IMR-90 (cell line): Measurements from ENCODE around the gene GSTO1. TPM values are rescaled to one million over a fixed set of nuclear protein-coding genes. Genes with fewer than 3 reads are reported as not detected.

Source experiments
- ATAC-seq: fragments of 200-7000 bp; cut with Tn5 transposase; 2 replicates; pipeline ENCODE4 v1.9.1; 2020; ENCODE audit warnings: low read depth, mild to moderate bottlenecking, moderate library complexity
- BruUV-seq: library from RNA; stranded (reverse); fragments of 400-500 nt; replicated peaks from 2 replicates; lab custom pipeline; 2021; lab: Mats Ljungman, UMichigan
- CTCF ChIA-PET: fragments of 300-600 bp; formaldehyde crosslinking; extraction: SDS; loops from one replicate; lab custom pipeline; 2021; ENCODE audit warnings: antibody characterized with exemption; lab: Yijun Ruan, JAX
- POLR2A ChIA-PET: fragments of 300-600 bp; sonication (Branson Sonifier 250); formaldehyde crosslinking; loops from one replicate; lab custom pipeline; 2022; ENCODE audit warnings: antibody characterized with exemption; ENCODE audit not compliant: unreplicated experiment; lab: Charles Lee
- DNase-seq: peaks from one replicate; pipeline ENCODE4 v3.0.0; 2013
- H2AFZ ChIP-seq: replicated peaks from 2 replicates; pipeline ENCODE3; 2013; ENCODE audit warnings: low read length, mild to moderate bottlenecking; ENCODE audit not compliant: poor library complexity
- H2AK5ac ChIP-seq: 2 replicates; pipeline ENCODE4 v1.6.1; 2013; ENCODE audit warnings: low read depth, low read length, inconsistent platforms
- H2AK9ac ChIP-seq: replicated peaks from 2 replicates; pipeline ENCODE3; 2013; ENCODE audit warnings: mild to moderate bottlenecking, low read depth, low read length, moderate library complexity; ENCODE audit not compliant: poor library complexity
- H2BK120ac ChIP-seq: 2 replicates; pipeline ENCODE4 v1.6.1; 2013; ENCODE audit warnings: low read depth, low read length, inconsistent platforms
- H2BK15ac ChIP-seq: 3 replicates; pipeline ENCODE4 v1.6.1; 2013; ENCODE audit warnings: low read depth, low read length, inconsistent platforms
- H2BK20ac ChIP-seq: 2 replicates; pipeline ENCODE4 v1.6.1; 2013; ENCODE audit warnings: low read depth, mild to moderate bottlenecking, inconsistent platforms, low read length, moderate library complexity
- H2BK5ac ChIP-seq: 2 replicates; pipeline ENCODE4 v1.6.1; 2013; ENCODE audit warnings: mild to moderate bottlenecking, low read depth, low read length, inconsistent platforms; ENCODE audit not compliant: poor library complexity, severe bottlenecking
- H3K14ac ChIP-seq: replicated peaks from 2 replicates; pipeline ENCODE4 v1.6.1; 2013; ENCODE audit warnings: low read depth, low read length, inconsistent platforms
- H3K18ac ChIP-seq: 2 replicates; pipeline ENCODE4 v1.6.1; 2013; ENCODE audit warnings: low read depth, low read length, control low read depth
- H3K23ac ChIP-seq: 2 replicates; pipeline ENCODE4 v1.6.1; 2013; ENCODE audit warnings: low read depth, low read length, inconsistent platforms
- H3K27ac ChIP-seq: 2 replicates; pipeline ENCODE4 v1.5.1; 2013; ENCODE audit warnings: mild to moderate bottlenecking, control low read depth, low read length; ENCODE audit not compliant: insufficient read depth
- H3K27me3 ChIP-seq: 2 replicates; pipeline ENCODE4 v1.6.1; 2013; ENCODE audit warnings: low read length; ENCODE audit not compliant: control insufficient read depth, insufficient read depth
- H3K36me3 ChIP-seq: 2 replicates; pipeline ENCODE4 v1.6.1; 2013; ENCODE audit warnings: low read length, mixed read lengths; ENCODE audit not compliant: control insufficient read depth, insufficient read depth
- H3K4ac ChIP-seq: 2 replicates; pipeline ENCODE4 v1.6.1; 2013; ENCODE audit warnings: low read depth, low read length, inconsistent platforms
- H3K4me1 ChIP-seq: 2 replicates; pipeline ENCODE4 v1.6.1; 2013; ENCODE audit warnings: low read length, mixed read lengths; ENCODE audit not compliant: control insufficient read depth, insufficient read depth
- H3K4me2 ChIP-seq: 2 replicates; pipeline ENCODE4 v1.6.1; 2013; ENCODE audit warnings: low read depth, mild to moderate bottlenecking, control low read depth, low read length, moderate library complexity
- H3K4me3 ChIP-seq: 2 replicates; pipeline ENCODE4 v1.5.1; 2013; ENCODE audit warnings: low read depth, mild to moderate bottlenecking, control low read depth, low read length, moderate library complexity; ENCODE audit not compliant: insufficient read depth
- H3K56ac ChIP-seq: 2 replicates; pipeline ENCODE4 v1.6.1; 2013; ENCODE audit warnings: low read length, inconsistent platforms; ENCODE audit not compliant: insufficient read depth; ENCODE audit errors: extremely low read depth
- H3K79me1 ChIP-seq, 2 experiments: 2 replicates each; pipeline ENCODE4 v1.6.1; 2013; ENCODE audit warnings: low read length in 2 of 2, inconsistent platforms in 1 of 2, low read depth in 1 of 2
- H3K9ac ChIP-seq: 2 replicates; pipeline ENCODE4 v1.6.1; 2013; ENCODE audit warnings: low read depth, low read length, control low read depth
- H3K9me1 ChIP-seq: 2 replicates; pipeline ENCODE4 v1.6.1; 2013; ENCODE audit warnings: low read length, inconsistent platforms; ENCODE audit not compliant: insufficient read depth
- H3K9me3 ChIP-seq: 2 replicates; pipeline ENCODE4 v1.6.1; 2013; ENCODE audit warnings: low read length; ENCODE audit not compliant: control insufficient read depth, insufficient read depth
- H4K20me1 ChIP-seq: 2 replicates; pipeline ENCODE4 v1.6.1; 2013; ENCODE audit warnings: low read length, inconsistent platforms; ENCODE audit not compliant: insufficient read depth
- H4K5ac ChIP-seq: 2 replicates; pipeline ENCODE4 v1.6.1; 2013; ENCODE audit warnings: mild to moderate bottlenecking, low read depth, low read length, control low read depth
- H4K8ac ChIP-seq, 2 experiments: 2 replicates each; pipeline ENCODE4 v1.6.1; 2013; ENCODE audit warnings: low read depth in 2 of 2, low read length in 2 of 2, control low read depth in 1 of 2, inconsistent platforms in 1 of 2
- H4K91ac ChIP-seq: 2 replicates; pipeline ENCODE4 v1.6.1; 2013; ENCODE audit warnings: low read depth, low read length, inconsistent platforms; ENCODE audit not compliant: insufficient read depth
- CTCF ChIP-seq: conservative IDR thresholded peaks from 2 replicates; pipeline ENCODE4 v1.5.1; 2012; ENCODE audit warnings: mild to moderate bottlenecking, low read depth, low read length, improper control_type of control experiment
- RAD21 ChIP-seq: IDR thresholded peaks from 2 replicates; pipeline ENCODE4 v1.6.1; 2012; ENCODE audit warnings: low read length, improper control_type of control experiment
- RCOR1 ChIP-seq: IDR thresholded peaks from 2 replicates; pipeline ENCODE4 v1.6.1; 2012; ENCODE audit warnings: mild to moderate bottlenecking, low read length, improper control_type of control experiment; ENCODE audit not compliant: insufficient replicate concordance
- SMC3 ChIP-seq: fragments of 150-350 bp; IDR thresholded peaks from 2 replicates; pipeline ENCODE4 v1.6.1; 2016; ENCODE audit warnings: low read depth, mild to moderate bottlenecking, antibody characterized with exemption, low read length, moderate library complexity
- WGBS, 2 experiments: methylation state at CpG; one replicate each; pipeline versions ENCODE4 v1.1.5 to v1.1.7; 2013; ENCODE audit warnings: missing lambda C conversion rate in 2 of 2; ENCODE audit not compliant: insufficient read length in 1 of 2; ENCODE audit errors: extremely low coverage in 2 of 2; 5-methylcytosine and 5-hydroxymethylcytosine counted together
- dilution Hi-C: fragments of 300-500 bp; cut with HindIII; formaldehyde crosslinking; loops from one replicate; pipeline ENCODE4 v1.14.3; 2018; ENCODE audit warnings: low sequenced_read_pairs; ENCODE audit not compliant: unreplicated experiment
- in situ Hi-C: fragments of 300-500 bp; cut with MboI; formaldehyde crosslinking; loops from 3 replicates; pipeline ENCODE4 v1.14.3; 2019; ENCODE audit warnings: low sequenced_read_pairs, inconsistent platforms, mixed read lengths
- intact Hi-C: fragments of 100-400 bp; cut with micrococcal nuclease; formaldehyde crosslinking; loops from 2 replicates; pipeline ENCODE4 v1.10.0; 2022
- polyA plus RNA-seq, 3 experiments: library from polyadenylated mRNA; depleted of rRNA; stranded (reverse); fragments of >200 nt; gene quantifications; 2 replicates each; pipeline ENCODE4 v1.2.3, GENCODE V29; 2012; ENCODE audit warnings: low replicate concordance in 1 of 3
- total RNA-seq: library from RNA; depleted of rRNA; stranded (reverse); fragments of >200 nt; gene quantifications from 2 replicates; pipeline ENCODE4 v1.2.3, GENCODE V29; 2012

Gene GSTO1
- total and polyA plus RNA-seq, 2 of the 4 experiments (the other 2 are of a cell fraction), result 186 to 258 TPM

GRCh38 chr10:104274762-104275721 lies 20.4 kb downstream of the GSTO1 start:
- H3K79me1 ChIP-seq, result peaks cover 0 to 4% of the 10 kb centered on the region in 2 experiments; a peak in 1 of 4 replicates
- intact Hi-C loops (loop anchor here (1.0 kb wide), 1 partner anchor 75 kb away; no protein-coding TSS in a partner anchor), dilution Hi-C loops (no loop called here), in situ Hi-C loops (no loop called here)
- H4K8ac ChIP-seq, result peak overlapping the region; percentile 30 to 56; a peak in 1 of 4 replicates
- H3K36me3 ChIP-seq, result no peaks in the 10 kb centered on the region
- WGBS, 2 experiments, result 8% methylated on average over 17 of the region's 42 CpGs; no CpG with 5 or more reads in 1 of the 2 experiments
- peaks cover 13% of the 10 kb centered on the region for H3K4me1 ChIP-seq
- no peaks in the 10 kb centered on the region for H4K20me1 ChIP-seq
- no TSS peak for BruUV-seq
- H3K9ac ChIP-seq, result peak overlapping the region; percentile 47; the same call in 1 of the 2 replicates
- no peak overlapping the region for H2BK5ac ChIP-seq
- 0 out of 2 replicates have a peak overlapping the region, but pooled peaks have one; percentile 38 for H4K5ac ChIP-seq
- peak overlapping the region; percentile 85 for H2AFZ ChIP-seq
- ATAC-seq, result peak; percentile 84
- peak overlapping the region; percentile 29 for H3K4me3 ChIP-seq
- H3K27ac ChIP-seq, result no peak overlapping the region
- POLR2A ChIA-PET, result interaction anchor here (0.6 to 0.7 kb wide), 2 partner anchors 51 to 366 kb away, joined by 3 read pairs; no protein-coding TSS in a partner anchor
- peak overlapping the region; percentile 56; the same call in 1 of the 2 replicates for H3K23ac ChIP-seq
- H3K9me3 ChIP-seq, result no peaks in the 10 kb centered on the region
- H2AK9ac ChIP-seq, result no peak overlapping the region
- TF ChIP-seq CTCF, result peak; percentile 64
- TF ChIP-seq RCOR1, result no peak
- TF ChIP-seq SMC3, result peak; percentile 55
- TF ChIP-seq RAD21, result peak; percentile 49
- H3K4me2 ChIP-seq, result peak overlapping the region; percentile 83
- H3K14ac ChIP-seq, result no peak overlapping the region
- H3K27me3 ChIP-seq, result no peaks in the 10 kb centered on the region
- DNase-seq, result no peak
- CTCF ChIA-PET, result interaction anchor here (0.6 to 3.5 kb wide), 13 partner anchors 8 to 76 kb away, joined by 3 to 15 read pairs (median 5); partner anchors contain the start of gene GSTO1
- no peak overlapping the region for H2BK15ac ChIP-seq
- H2BK120ac ChIP-seq, result 0 out of 2 replicates have a peak overlapping the region, but pooled peaks have one; percentile 18
- no peaks in the 10 kb centered on the region; the same call in 1 of the 2 replicates for H3K9me1 ChIP-seq
- no peak overlapping the region for H3K4ac ChIP-seq
- no peak overlapping the region for H2BK20ac ChIP-seq
- H3K56ac ChIP-seq, result no peak overlapping the region
- no peak overlapping the region for H4K91ac ChIP-seq
- H3K18ac ChIP-seq, result no peak overlapping the region
- H2AK5ac ChIP-seq, result peak overlapping the region; percentile 50; the same call in 1 of the 2 replicates
